DOHH2 (cell line): Measurements from ENCODE around the gene TPRA1.

Experiments
- H3F3A ChIP-seq: fragments of 200-600 bp; sonication (generic), shearing (Covaris generic); 2 replicates; pipeline ENCODE4 v1.6.0; 2016; ENCODE audit warnings: antibody characterized with exemption, mild to moderate bottlenecking; ENCODE audit not compliant: control insufficient read depth, insufficient read depth
- H3K27ac ChIP-seq: fragments of 200-600 bp; sonication (generic); 2 replicates; pipeline ENCODE4 v1.5.1; 2014; ENCODE audit warnings: low read depth, mild to moderate bottlenecking, low read length, moderate library complexity
- H3K27me3 ChIP-seq: fragments of 200-600 bp; sonication (generic); 2 replicates; pipeline ENCODE4 v1.6.1; 2014; ENCODE audit warnings: mild to moderate bottlenecking, low read length, mixed read lengths; ENCODE audit not compliant: control insufficient read depth
- H3K36me3 ChIP-seq: fragments of 200-600 bp; sonication (generic); 2 replicates; pipeline ENCODE4 v1.6.1; 2014; ENCODE audit warnings: mild to moderate bottlenecking, low read length, moderate library complexity, mixed read lengths; ENCODE audit not compliant: control insufficient read depth
- H3K4me1 ChIP-seq: fragments of 200-600 bp; sonication (generic); 2 replicates; pipeline ENCODE4 v1.6.1; 2014; ENCODE audit warnings: mild to moderate bottlenecking, low read length, mixed read lengths; ENCODE audit not compliant: control insufficient read depth
- H3K4me2 ChIP-seq: fragments of 200-600 bp; sonication (generic); 2 replicates; pipeline ENCODE4 v1.6.0; 2014; ENCODE audit warnings: mild to moderate bottlenecking, low read length, moderate library complexity
- H3K4me3 ChIP-seq: fragments of 200-600 bp; sonication (generic); 2 replicates; pipeline ENCODE4 v1.5.1; 2014; ENCODE audit warnings: mild to moderate bottlenecking, low read length, mixed read lengths
- H3K79me2 ChIP-seq: fragments of 200-600 bp; sonication (generic); 2 replicates; pipeline ENCODE4 v1.6.1; 2014; ENCODE audit warnings: mild to moderate bottlenecking, low read length, mixed read lengths; ENCODE audit not compliant: control insufficient read depth
- H3K9me2 ChIP-seq: fragments of 200-600 bp; sonication (generic); replicated peaks from 2 replicates; pipeline ENCODE4 v1.6.1; 2014; ENCODE audit warnings: mild to moderate bottlenecking, low read length, mixed read lengths; ENCODE audit not compliant: control insufficient read depth
- H3K9me3 ChIP-seq: fragments of 200-600 bp; sonication (generic); 2 replicates; pipeline ENCODE4 v1.6.1; 2014; ENCODE audit warnings: antibody characterized with exemption, low read length, mixed read lengths; ENCODE audit not compliant: control insufficient read depth, insufficient read depth
- H4K20me1 ChIP-seq: fragments of 200-600 bp; sonication (generic); 2 replicates; pipeline ENCODE4 v1.6.0; 2014; ENCODE audit warnings: low read depth, mild to moderate bottlenecking, antibody characterized with exemption, low read length, moderate library complexity; ENCODE audit not compliant: control insufficient read depth, insufficient read depth
- EZH2phosphoT487 ChIP-seq: fragments of 200-600 bp; sonication (generic); IDR thresholded peaks from 2 replicates; pipeline ENCODE4 v1.6.1; 2017; ENCODE audit warnings: borderline replicate concordance, mild to moderate bottlenecking, antibody characterized with exemption, low read length, moderate library complexity, mixed read lengths
- TF ChIP-seq, protein P1 (sequence below): fragments of 200-600 bp; sonication (generic); IDR thresholded peaks from one replicate; pipeline ENCODE4 v1.5.1; 2014; ENCODE audit warnings: antibody characterized with exemption, mild to moderate bottlenecking, low read depth, low read length; ENCODE audit not compliant: poor library complexity, severe bottlenecking

TPRA1 gene

DNA sequence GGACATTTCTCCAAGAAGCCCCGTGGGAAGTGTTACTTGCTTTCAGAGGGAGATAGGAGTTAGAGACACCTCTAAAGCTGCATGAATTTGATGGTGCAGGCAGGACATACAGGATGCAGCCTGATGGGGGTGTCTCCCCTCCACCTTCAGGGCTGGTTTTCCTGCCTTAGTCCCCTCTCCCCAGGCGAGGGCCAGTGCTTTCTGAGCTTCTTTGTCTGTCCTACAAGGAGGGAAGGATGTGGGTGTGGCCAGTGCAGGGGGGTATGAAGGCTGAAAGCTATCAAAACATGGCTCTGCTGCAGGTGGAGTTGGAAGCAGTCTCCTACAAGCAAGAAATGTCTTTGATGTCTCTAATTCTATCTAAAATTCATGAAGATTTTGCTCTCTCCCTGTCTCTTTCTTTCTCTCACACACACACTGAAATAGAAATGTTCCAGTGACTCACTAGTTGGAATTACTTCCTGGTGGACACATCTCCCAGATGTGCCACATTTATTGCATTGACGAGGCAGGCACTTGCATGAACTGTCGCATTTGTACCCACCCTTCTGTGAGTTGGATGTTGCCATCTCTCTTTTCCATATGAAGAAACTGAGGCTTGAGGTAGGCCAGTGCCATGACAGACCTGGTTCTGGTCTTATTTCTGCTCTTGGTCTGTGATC is 24.5 kb upstream of the TPRA1 start:
- Histone ChIP-seq H3K4me2 (no peak overlapping the region), H3K79me2 (peaks cover 43% of the 10 kb centered on the region), H4K20me1 (peaks cover 3% of the 10 kb centered on the region), H3K9me3 (no peaks in the 10 kb centered on the region), H3K27ac (no peak overlapping the region), H3K36me3 (peaks cover 96% of the 10 kb centered on the region), H3K9me2 (no peaks in the 10 kb centered on the region), H3K27me3 (no peaks in the 10 kb centered on the region), H3K4me3 (no peak overlapping the region), H3F3A (no peaks in the 10 kb centered on the region), H3K4me1 (no peaks in the 10 kb centered on the region)
- TF ChIP-seq, protein P1, sequence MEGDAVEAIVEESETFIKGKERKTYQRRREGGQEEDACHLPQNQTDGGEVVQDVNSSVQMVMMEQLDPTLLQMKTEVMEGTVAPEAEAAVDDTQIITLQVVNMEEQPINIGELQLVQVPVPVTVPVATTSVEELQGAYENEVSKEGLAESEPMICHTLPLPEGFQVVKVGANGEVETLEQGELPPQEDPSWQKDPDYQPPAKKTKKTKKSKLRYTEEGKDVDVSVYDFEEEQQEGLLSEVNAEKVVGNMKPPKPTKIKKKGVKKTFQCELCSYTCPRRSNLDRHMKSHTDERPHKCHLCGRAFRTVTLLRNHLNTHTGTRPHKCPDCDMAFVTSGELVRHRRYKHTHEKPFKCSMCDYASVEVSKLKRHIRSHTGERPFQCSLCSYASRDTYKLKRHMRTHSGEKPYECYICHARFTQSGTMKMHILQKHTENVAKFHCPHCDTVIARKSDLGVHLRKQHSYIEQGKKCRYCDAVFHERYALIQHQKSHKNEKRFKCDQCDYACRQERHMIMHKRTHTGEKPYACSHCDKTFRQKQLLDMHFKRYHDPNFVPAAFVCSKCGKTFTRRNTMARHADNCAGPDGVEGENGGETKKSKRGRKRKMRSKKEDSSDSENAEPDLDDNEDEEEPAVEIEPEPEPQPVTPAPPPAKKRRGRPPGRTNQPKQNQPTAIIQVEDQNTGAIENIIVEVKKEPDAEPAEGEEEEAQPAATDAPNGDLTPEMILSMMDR: no peak
- no peak for TF ChIP-seq EZH2phosphoT487

DNA sequence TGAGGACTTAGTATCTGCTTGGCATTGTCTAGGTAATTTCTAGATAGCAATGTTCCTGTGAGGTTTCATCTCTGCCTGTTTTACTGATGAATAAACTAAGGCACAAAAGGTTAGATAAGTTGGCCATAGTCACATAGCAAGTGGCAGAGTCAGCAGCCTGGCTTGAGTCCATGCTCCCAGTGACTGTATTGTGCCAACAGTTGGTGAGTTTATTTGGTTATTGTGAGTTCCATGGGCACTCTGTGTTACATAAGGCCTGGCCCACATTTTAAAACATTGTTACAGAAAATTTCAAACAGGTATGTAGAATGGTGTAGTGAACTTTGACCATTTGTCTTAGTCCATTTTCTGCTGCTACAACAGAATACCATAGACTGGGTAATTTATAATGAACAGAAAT is 22.9 kb upstream of the TPRA1 start:
- Histone ChIP-seq H3F3A (no peaks in the 10 kb centered on the region), H4K20me1 (peaks cover 9% of the 10 kb centered on the region), H3K4me3 (no peak overlapping the region), H3K9me2 (no peaks in the 10 kb centered on the region), H3K4me2 (no peak overlapping the region), H3K27ac (no peak overlapping the region), H3K9me3 (no peaks in the 10 kb centered on the region), H3K4me1 (peaks cover 12% of the 10 kb centered on the region), H3K27me3 (no peaks in the 10 kb centered on the region), H3K79me2 (peaks cover 56% of the 10 kb centered on the region), H3K36me3 (peaks cover 96% of the 10 kb centered on the region)
- TF ChIP-seq EZH2phosphoT487: no peak
- TF ChIP-seq, protein P1: no peak

DNA sequence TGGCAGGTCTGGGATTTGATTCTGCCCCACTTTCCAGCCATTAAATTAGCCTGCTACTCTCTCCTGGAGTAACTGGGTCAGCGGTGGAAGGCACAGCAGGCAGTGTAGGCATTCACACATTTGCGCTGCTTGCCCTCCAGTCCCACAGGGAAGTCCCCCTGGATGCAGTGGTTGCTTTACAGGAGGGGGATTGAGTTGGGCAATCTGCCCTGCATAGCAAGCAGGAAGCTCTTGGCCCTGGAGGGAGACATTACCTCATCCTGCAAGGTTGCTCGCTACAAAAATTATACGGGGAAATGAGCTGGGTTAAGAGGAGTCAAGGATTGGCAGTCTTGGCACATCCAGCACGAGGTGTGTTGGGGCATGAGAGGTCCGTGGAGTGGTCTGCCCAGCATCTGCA is 22.4 kb upstream of the TPRA1 start:
- Histone ChIP-seq H4K20me1 (peaks cover 10% of the 10 kb centered on the region), H3K9me2 (no peaks in the 10 kb centered on the region), H3K4me1 (peaks cover 17% of the 10 kb centered on the region), H3K4me2 (no peak overlapping the region), H3K9me3 (no peaks in the 10 kb centered on the region), H3K36me3 (peaks cover 96% of the 10 kb centered on the region), H3F3A (no peaks in the 10 kb centered on the region), H3K79me2 (peaks cover 60% of the 10 kb centered on the region), H3K4me3 (no peak overlapping the region), H3K27me3 (no peaks in the 10 kb centered on the region), H3K27ac (no peak overlapping the region)
- TF ChIP-seq, protein P1: no peak
- no peak for TF ChIP-seq EZH2phosphoT487
